Neural cell (in vitro differentiated cells): Measurements from ENCODE around the gene FREY1.

Experiments used
- CTCF ChIP-seq: fragments of 450-650 bp; IDR thresholded peaks from 2 replicates; pipeline ENCODE4 v1.5.1; 2014; ENCODE audit warnings: antibody characterized with exemption, mild to moderate bottlenecking, moderate library complexity; ENCODE audit not compliant: poor library complexity, severe bottlenecking
- EP300 ChIP-seq: fragments of 450-650 bp; conservative IDR thresholded peaks from 2 replicates; pipeline ENCODE4 v1.6.1; 2014; ENCODE audit warnings: antibody characterized with exemption, mild to moderate bottlenecking, moderate library complexity; ENCODE audit not compliant: poor library complexity, severe bottlenecking
- EZH2 ChIP-seq: fragments of 200-600, 300-800 bp; shearing (Covaris generic), sonication (generic); IDR thresholded peaks from 2 replicates; pipeline ENCODE4 v1.6.1; 2014; ENCODE audit warnings: antibody characterized with exemption, low read length, borderline replicate concordance, mild to moderate bottlenecking; ENCODE audit not compliant: insufficient read depth, poor library complexity, severe bottlenecking
- MXI1 ChIP-seq: fragments of 450-650 bp; conservative IDR thresholded peaks from 2 replicates; pipeline ENCODE4 v1.6.1; 2014; ENCODE audit warnings: antibody characterized with exemption, mild to moderate bottlenecking; ENCODE audit not compliant: poor library complexity, severe bottlenecking
- POLR2AphosphoS5 ChIP-seq: IDR thresholded peaks from 2 replicates; pipeline ENCODE4 v1.6.1; 2012
- RAD21 ChIP-seq: fragments of 450-650 bp; conservative IDR thresholded peaks from 2 replicates; pipeline ENCODE4 v1.6.1; 2014; ENCODE audit warnings: antibody characterized with exemption, mild to moderate bottlenecking, moderate library complexity
- TAF1 ChIP-seq: IDR thresholded peaks from 2 replicates; pipeline ENCODE4 v1.6.1; 2012; ENCODE audit warnings: low read depth

GRCh38 chr11:45928535-45929215 is 21.6 kb upstream of the FREY1 start:
- TF ChIP-seq RAD21 (no peak), POLR2AphosphoS5 (no peak), CTCF (no peak), EZH2 (no peak), TAF1 (no peak), EP300 (no peak), MXI1 (no peak)
